Lower leg skin (tissue), 3 donors: ENCODE results near the gene SH3BP1.

Source experiments
- CTCF ChIP-seq, 3 donors: fragments of 450-650 bp; IDR thresholded peaks; one replicate each; pipeline ENCODE4 v1.5.1; 2016; ENCODE audit warnings: antibody characterized with exemption in 3 of 3, mild to moderate bottlenecking in 3 of 3, moderate library complexity in 2 of 3
- POLR2A ChIP-seq, 2 donors: fragments of 450-650 bp; IDR thresholded peaks; one replicate each; pipeline ENCODE4 v1.6.1; 2016 to 2017; ENCODE audit warnings: antibody characterized with exemption in 2 of 2, mild to moderate bottlenecking in 1 of 2, moderate library complexity in 1 of 2

DNA sequence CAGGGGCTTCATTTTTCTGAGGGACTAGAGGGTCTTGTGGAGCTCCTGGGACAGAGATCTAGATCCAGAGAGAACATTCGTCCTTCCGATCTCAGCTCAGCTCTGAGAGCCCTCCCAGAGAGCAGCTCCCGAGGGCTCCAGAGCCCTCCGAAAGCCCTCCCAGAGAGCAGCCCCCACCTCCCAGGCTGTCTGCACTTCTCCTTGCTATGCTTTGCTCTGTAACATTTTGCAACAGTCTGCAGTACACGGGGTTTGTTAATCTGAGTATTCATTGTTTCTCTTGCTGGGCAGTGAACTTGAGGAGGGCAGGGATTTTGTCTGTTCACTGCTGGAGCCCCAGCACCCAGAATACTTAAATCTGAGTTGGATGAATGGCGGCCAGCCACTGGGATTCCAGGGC, 28.3 kb upstream of the SH3BP1 start:
- TF ChIP-seq CTCF (IDR thresholded peaks at IDR 0.05) (no peak), POLR2A (IDR thresholded peaks at IDR 0.05) (no peak)
